Heart left ventricle (tissue), 13 donors: ENCODE measurements around the gene DENND2C.

Experiments
- POLR2A ChIP-seq, 2 donors: fragments of 450-650 bp; IDR thresholded peaks; one replicate each; pipeline ENCODE4 v1.6.1; 2017; ENCODE audit warnings: antibody characterized with exemption in 2 of 2, mild to moderate bottlenecking in 2 of 2, moderate library complexity in 2 of 2
- TF ChIP-seq, protein P1 (sequence below), 12 donors: fragments of 200-600 bp; sonication (generic) in 4 of 12; IDR thresholded peaks; one replicate each; pipeline versions ENCODE4 v1.5.0 to v1.8.0; 2018 to 2022; ENCODE audit warnings: antibody characterized with exemption in 12 of 12, mild to moderate bottlenecking in 5 of 12
- donor health status: ischemic (EF 13 %, LVEDD 7.1; RV severe dilation, severe dysfunction).
- donor health status: DM: no; HTN: yes; CAD: no.
- donor health status: DM: no; HTN: no; CAD: no.
- donor health status: ischemic (EF 25% LVEDD 6.9; RV normal size, moderate dysfunction).
- donor health status: ischemic (EF 25% LVEDD 5.7; RV mildly dilated, moderate dysfunction).
- donor health status: ischemic (EF 35%, LVEDD 5.7; RV mildly dilated, moderate dysfunction).
- donor health status: nonischemic (EF 11% LVEDD 7.7; RV severe dilation, severe dysfunction).
- donor health status: DM: yes; HTN: yes; CAD: no.
- donor health status: PGD.
- donor health status: ischemic (EF 29% LVEDD 5.4; RV normal size, mild dysfunction).
- donor health status: nonischemic (EF 23%, LVEDD 6.1; RV moderate dilation, normal function).

DNA sequence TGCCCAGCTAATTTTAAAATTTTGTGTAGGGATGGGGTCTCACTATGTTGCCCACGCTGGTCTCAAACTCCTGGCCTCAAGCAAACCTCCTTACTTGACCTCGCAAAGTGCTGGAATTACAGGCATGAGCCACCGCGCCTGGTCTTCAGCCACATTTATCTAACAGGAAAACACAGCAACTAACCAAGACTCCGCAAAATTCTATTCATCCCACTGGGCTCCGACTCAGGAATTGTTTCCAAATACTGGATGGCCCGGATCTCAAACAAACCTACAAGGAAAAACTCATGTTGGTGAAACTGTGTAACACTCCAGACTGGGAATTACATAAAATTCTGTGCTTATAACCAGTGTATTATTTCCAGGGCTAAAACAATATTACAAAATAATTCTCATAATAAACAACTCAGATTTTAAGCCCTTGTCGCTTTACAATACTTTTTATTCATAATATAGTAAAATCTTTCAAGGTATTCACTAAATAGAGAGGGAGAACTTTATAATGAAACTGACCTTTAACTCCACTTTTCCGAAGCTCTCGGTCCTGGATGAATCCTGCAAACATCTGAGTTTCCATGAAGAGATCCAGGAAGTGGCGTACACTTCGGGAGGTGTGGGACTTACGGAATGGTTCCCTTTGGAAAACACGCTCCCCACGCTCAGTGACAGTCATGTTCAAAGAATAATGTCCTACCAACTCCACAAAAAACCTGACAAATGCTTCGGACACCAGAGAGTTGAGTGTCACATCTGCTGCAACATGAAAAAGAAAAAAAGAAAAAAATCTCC, 82.5 kb downstream of the DENND2C start:
- TF ChIP-seq, protein P1, sequence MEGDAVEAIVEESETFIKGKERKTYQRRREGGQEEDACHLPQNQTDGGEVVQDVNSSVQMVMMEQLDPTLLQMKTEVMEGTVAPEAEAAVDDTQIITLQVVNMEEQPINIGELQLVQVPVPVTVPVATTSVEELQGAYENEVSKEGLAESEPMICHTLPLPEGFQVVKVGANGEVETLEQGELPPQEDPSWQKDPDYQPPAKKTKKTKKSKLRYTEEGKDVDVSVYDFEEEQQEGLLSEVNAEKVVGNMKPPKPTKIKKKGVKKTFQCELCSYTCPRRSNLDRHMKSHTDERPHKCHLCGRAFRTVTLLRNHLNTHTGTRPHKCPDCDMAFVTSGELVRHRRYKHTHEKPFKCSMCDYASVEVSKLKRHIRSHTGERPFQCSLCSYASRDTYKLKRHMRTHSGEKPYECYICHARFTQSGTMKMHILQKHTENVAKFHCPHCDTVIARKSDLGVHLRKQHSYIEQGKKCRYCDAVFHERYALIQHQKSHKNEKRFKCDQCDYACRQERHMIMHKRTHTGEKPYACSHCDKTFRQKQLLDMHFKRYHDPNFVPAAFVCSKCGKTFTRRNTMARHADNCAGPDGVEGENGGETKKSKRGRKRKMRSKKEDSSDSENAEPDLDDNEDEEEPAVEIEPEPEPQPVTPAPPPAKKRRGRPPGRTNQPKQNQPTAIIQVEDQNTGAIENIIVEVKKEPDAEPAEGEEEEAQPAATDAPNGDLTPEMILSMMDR (IDR thresholded peaks at IDR 0.05): no peak
- no peak for TF ChIP-seq POLR2A (IDR thresholded peaks at IDR 0.05)
